ENCODE measurements around the gene KDM3B. TPM values are rescaled to one million over a fixed set of nuclear protein-coding genes. Genes with fewer than 3 reads are reported as not detected.

Gene KDM3B
- total RNA-seq, 2 experiments from 2014 or later: 33.4 to 36.2 TPM

GRCh38 chr5:138457531-138458275 is 105.2 kb downstream of the KDM3B start:
- peaks cover 44% of the 10 kb centered on the region for H3K4me1 Mint-ChIP-seq (ENCODE audit: low read depth)

GRCh38 chr5:138458384-138458783 is 105.9 kb downstream of the KDM3B start:
- CTCF ChIA-PET: interaction anchor here (0.7 to 7.5 kb wide), 4 partner anchors 9 to 47 kb away, joined by 3 to 53 read pairs (median 5); no protein-coding TSS in a partner anchor
- Mint-ChIP-seq H3K9me3 (no peaks in the 10 kb centered on the region), H3K4me1 (ENCODE audit: low read depth) (peaks cover 45% of the 10 kb centered on the region), H3K27ac (peak overlapping the region; percentile 98), H3K4me3 (peak overlapping the region; percentile 70), H3K27me3 (ENCODE audit: low read depth) (no peaks in the 10 kb centered on the region), H3K36me3 (ENCODE audit: low read depth) (no peaks in the 10 kb centered on the region)
- DNase-seq: no peak
- intact Hi-C loops (cut with micrococcal nuclease): no loop called here

More at GRCh38 chr5:138457531-138458275, 105.2 kb downstream of the KDM3B start:
- DNase-seq: no peak
- Mint-ChIP-seq H3K36me3 (ENCODE audit: low read depth) (no peaks in the 10 kb centered on the region), H3K27ac (peak overlapping the region; percentile 80), H3K4me3 (peak overlapping the region; percentile 41), H3K27me3 (ENCODE audit: low read depth) (no peaks in the 10 kb centered on the region), H3K9me3 (no peaks in the 10 kb centered on the region)
- intact Hi-C loops (cut with micrococcal nuclease): no loop called here
- CTCF ChIA-PET: interaction anchor here (0.7 to 7.5 kb wide), 5 partner anchors 8 to 105 kb away, joined by 3 to 53 read pairs (median 4); partner anchors contain the start of gene KDM3B

GRCh38 chr5:138458856-138459255 is 106.4 kb downstream of the KDM3B start:
- Mint-ChIP-seq H3K4me3 (peak overlapping the region; percentile 70), H3K4me1 (ENCODE audit: low read depth) (peaks cover 49% of the 10 kb centered on the region), H3K9me3 (no peaks in the 10 kb centered on the region), H3K36me3 (ENCODE audit: low read depth) (no peaks in the 10 kb centered on the region), H3K27ac (peak overlapping the region; percentile 98), H3K27me3 (ENCODE audit: low read depth) (no peaks in the 10 kb centered on the region)
- intact Hi-C loops (cut with micrococcal nuclease): loop anchor here (1.0 kb wide), 1 partner anchor 84 kb away; the partner anchor contains the start of gene ETF1
- no peak for DNase-seq
- CTCF ChIA-PET: interaction anchor here (1.1 to 7.5 kb wide), 4 partner anchors 10 to 107 kb away, joined by 3 to 53 read pairs (median 4); no protein-coding TSS in a partner anchor

GRCh38 chr5:138459311-138459933 is 106.9 kb downstream of the KDM3B start:
- H3K27me3 Mint-ChIP-seq (ENCODE audit: low read depth): no peaks in the 10 kb centered on the region
- intact Hi-C loops (cut with micrococcal nuclease): loop anchor here (1.0 kb wide), 1 partner anchor 84 kb away; the partner anchor contains the start of gene ETF1
- H3K36me3 Mint-ChIP-seq (ENCODE audit: low read depth): no peaks in the 10 kb centered on the region
- DNase-seq: peak; percentile 95
- H3K9me3 Mint-ChIP-seq: no peaks in the 10 kb centered on the region
- peak overlapping the region; percentile 70 for H3K4me3 Mint-ChIP-seq
- H3K27ac Mint-ChIP-seq: peak overlapping the region; percentile 98
- CTCF ChIA-PET: interaction anchor here (1.1 to 7.5 kb wide), 4 partner anchors 10 to 107 kb away, joined by 3 to 53 read pairs (median 4); no protein-coding TSS in a partner anchor
- peaks cover 49% of the 10 kb centered on the region for H3K4me1 Mint-ChIP-seq (ENCODE audit: low read depth)

GRCh38 chr5:138460032-138460693 is 107.7 kb downstream of the KDM3B start:
- H3K9me3 Mint-ChIP-seq: no peaks in the 10 kb centered on the region
- H3K4me1 Mint-ChIP-seq (ENCODE audit: low read depth): peaks cover 49% of the 10 kb centered on the region
- H3K36me3 Mint-ChIP-seq (ENCODE audit: low read depth): no peaks in the 10 kb centered on the region
- CTCF ChIA-PET: interaction anchor here (1.1 to 7.5 kb wide), 3 partner anchors 11 to 108 kb away, joined by 3 to 53 read pairs (median 3); no protein-coding TSS in a partner anchor
- intact Hi-C loops (cut with micrococcal nuclease): loop anchor here (10.0 kb wide), 2 partner anchors 735 to 835 kb away; partner anchors contain the start of genes MATR3 and SIL1
- H3K27me3 Mint-ChIP-seq (ENCODE audit: low read depth): no peaks in the 10 kb centered on the region
- peak overlapping the region; percentile 98 for H3K27ac Mint-ChIP-seq
- no peak overlapping the region for H3K4me3 Mint-ChIP-seq
- DNase-seq: no peak

GRCh38 chr5:138461343-138462125 is 109.0 kb downstream of the KDM3B start:
- intact Hi-C loops (cut with micrococcal nuclease): loop anchor here (10.0 kb wide), 2 partner anchors 733 to 833 kb away; partner anchors contain the start of genes MATR3 and SIL1
- Mint-ChIP-seq H3K27ac (peak overlapping the region; percentile 39), H3K9me3 (no peaks in the 10 kb centered on the region), H3K36me3 (ENCODE audit: low read depth) (peaks cover 2% of the 10 kb centered on the region), H3K4me1 (ENCODE audit: low read depth) (peaks cover 51% of the 10 kb centered on the region), H3K4me3 (no peak overlapping the region), H3K27me3 (ENCODE audit: low read depth) (no peaks in the 10 kb centered on the region)
- CTCF ChIA-PET: interaction anchor here (0.8 to 7.5 kb wide), 5 partner anchors 12 to 114 kb away, joined by 4 to 53 read pairs (median 8); partner anchors contain the start of genes HSPA9 and KDM3B
- DNase-seq: no peak

GRCh38 chr5:138463419-138464007 is 111.0 kb downstream of the KDM3B start:
- peaks cover 19% of the 10 kb centered on the region for H3K36me3 Mint-ChIP-seq (ENCODE audit: low read depth)
- peak overlapping the region; percentile 93 for H3K27ac Mint-ChIP-seq
- no peak for DNase-seq
- H3K9me3 Mint-ChIP-seq: no peaks in the 10 kb centered on the region
- no peaks in the 10 kb centered on the region for H3K27me3 Mint-ChIP-seq (ENCODE audit: low read depth)
- intact Hi-C loops (cut with micrococcal nuclease): loop anchor here (1.0 to 10.0 kb wide), 7 partner anchors 40 to 831 kb away; partner anchors contain the start of genes BRD8, CDC25C, ETF1 and HSPA9
- H3K4me3 Mint-ChIP-seq: peak overlapping the region; percentile 83
- CTCF ChIA-PET: interaction anchor here (0.9 to 7.5 kb wide), 5 partner anchors 13 to 125 kb away, joined by 3 to 53 read pairs (median 26); partner anchors contain the start of genes ETF1 and FAM53C
- H3K4me1 Mint-ChIP-seq (ENCODE audit: low read depth): peaks cover 61% of the 10 kb centered on the region

GRCh38 chr5:138464008-138464387 is 111.5 kb downstream of the KDM3B start:
- CTCF ChIA-PET: interaction anchor here (0.7 to 6.1 kb wide), 4 partner anchors 14 to 79 kb away, joined by 3 to 51 read pairs (median 17); partner anchors contain the start of gene ETF1
- H3K4me1 Mint-ChIP-seq (ENCODE audit: low read depth): peaks cover 59% of the 10 kb centered on the region

GRCh38 chr5:138464388-138465260 is 112.1 kb downstream of the KDM3B start:
- peak; percentile 99 for DNase-seq
- Mint-ChIP-seq H3K36me3 (ENCODE audit: low read depth) (peaks cover 21% of the 10 kb centered on the region), H3K4me1 (ENCODE audit: low read depth) (peaks cover 53% of the 10 kb centered on the region), H3K9me3 (no peaks in the 10 kb centered on the region), H3K4me3 (peak overlapping the region; percentile 83), H3K27ac (peak overlapping the region; percentile 93), H3K27me3 (ENCODE audit: low read depth) (no peaks in the 10 kb centered on the region)
- intact Hi-C loops (cut with micrococcal nuclease): loop anchor here (1.0 to 10.0 kb wide), 14 partner anchors 25 to 938 kb away; partner anchors contain the start of genes BRD8, CDC23, CDC25C and ETF1
- CTCF ChIA-PET: interaction anchor here (0.6 to 6.1 kb wide), 9 partner anchors 10 to 165 kb away, joined by 3 to 51 read pairs (median 6); partner anchors contain the start of genes ETF1 and KDM3B

More at GRCh38 chr5:138464008-138464387, 111.5 kb downstream of the KDM3B start:
- H3K4me3 Mint-ChIP-seq: peak overlapping the region; percentile 83
- peak overlapping the region; percentile 93 for H3K27ac Mint-ChIP-seq
- peak; percentile 95 for DNase-seq
- peaks cover 21% of the 10 kb centered on the region for H3K36me3 Mint-ChIP-seq (ENCODE audit: low read depth)
- no peaks in the 10 kb centered on the region for H3K27me3 Mint-ChIP-seq (ENCODE audit: low read depth)
- H3K9me3 Mint-ChIP-seq: no peaks in the 10 kb centered on the region
- intact Hi-C loops (cut with micrococcal nuclease): loop anchor here (1.0 to 10.0 kb wide), 7 partner anchors 39 to 831 kb away; partner anchors contain the start of genes BRD8, CDC25C, ETF1 and HSPA9
